TTC549 (cell line): ENCODE results near the gene OR4D11.
"Not testable (repeated sequence)": the region's sequence is repeated elsewhere in the genome, so short reads cannot be mapped to it uniquely, and the experiment has no call there.

Experiments used
- FAIRE-seq: peaks from 2 replicates; lab custom pipeline; 2012; peaks lifted over from hg19 to GRCh38; lab: Jason Lieb, UNC

The OR4D11 gene

GRCh38 chr11:59503276-59503675 is at the start of gene OR4D11:
Gene OR4D11 (plus strand): TSS chr11:59503576. CDS start chr11:59503576, 0 bp downstream.
- no peak for FAIRE-seq

GRCh38 chr11:59456661-59457060 is 46.7 kb upstream of the OR4D11 start, which contains the start of gene OR4D6:
Gene OR4D6 (plus strand): TSS chr11:59456961. CDS start chr11:59456961, 0 bp downstream.
- FAIRE-seq: no peak

GRCh38 chr11:59459916-59460315 is 43.5 kb upstream of the OR4D11 start:
- FAIRE-seq: no peak

- no peak for FAIRE-seq
These were observed 40.2 kb upstream of the OR4D11 start for GRCh38 chr11:59463190-59463641.

DNA sequence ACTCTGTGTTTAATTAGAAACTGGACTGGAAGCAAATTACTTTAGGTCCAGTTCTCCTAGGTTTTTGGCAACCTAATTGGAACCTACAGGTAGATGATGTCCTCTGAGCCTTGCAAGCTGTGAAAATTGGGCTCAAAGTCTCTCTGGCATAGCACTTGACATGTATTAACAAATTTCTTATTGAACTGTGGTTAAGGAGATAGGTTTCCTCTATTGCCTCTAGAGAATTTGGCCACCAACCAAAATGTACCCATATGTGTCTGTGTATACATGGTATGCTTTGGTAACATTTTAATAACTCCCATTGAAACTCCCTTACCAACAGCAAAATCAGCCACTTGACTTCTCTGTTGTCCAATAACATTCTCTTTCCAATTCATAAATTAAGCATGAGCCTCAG is 30.4 kb upstream of the OR4D11 start, which contains the start of gene OR4D10:
TSS of gene OR4D10 (plus strand) at position 301 of the 400 bp plus-strand sequence. CDS start 4,115 bp downstream, outside the sequence.
- no peak for FAIRE-seq

DNA sequence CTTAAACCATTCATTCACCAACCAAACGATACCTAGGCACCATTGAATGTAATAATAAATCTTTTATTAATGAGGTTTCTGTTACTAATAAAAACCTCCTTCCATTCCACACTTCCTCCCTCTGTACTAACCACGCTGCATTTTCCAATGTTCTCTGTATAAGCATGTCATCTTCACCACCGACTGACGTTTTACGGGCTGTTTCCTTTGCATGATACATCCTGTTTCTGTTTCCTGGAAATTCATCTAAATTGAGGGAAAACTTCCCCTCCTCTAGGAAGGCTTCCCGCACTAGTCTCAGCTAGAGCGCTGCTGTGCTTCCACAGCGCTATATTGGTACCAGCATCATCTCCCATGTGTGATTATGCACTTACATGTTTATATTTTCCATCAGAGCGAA is 28.2 kb upstream of the OR4D11 start:
- no peak for FAIRE-seq

- no peak for FAIRE-seq
These were observed 23.5 kb upstream of the OR4D11 start for GRCh38 chr11:59479906-59480305.

- no peak for FAIRE-seq
These were observed 23.0 kb upstream of the OR4D11 start for GRCh38 chr11:59480359-59480758.

DNA sequence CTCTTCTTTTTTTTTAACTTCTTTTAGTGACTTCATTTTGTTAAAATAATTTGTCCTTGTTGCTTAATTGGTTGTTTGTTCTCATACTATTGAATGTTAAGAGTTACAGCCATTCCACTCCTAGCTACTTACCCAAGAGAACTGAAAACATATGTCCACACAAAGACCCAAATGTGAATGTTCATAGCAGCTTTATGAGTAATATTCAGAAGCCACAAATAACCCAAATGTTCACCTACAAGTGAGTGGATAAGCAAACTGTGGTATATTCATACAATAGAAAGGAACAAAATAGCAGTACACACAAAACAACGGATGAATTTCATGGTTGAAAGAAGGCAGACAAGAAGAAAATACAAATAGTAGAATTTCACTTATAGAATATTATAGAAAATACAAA is 1.4 kb upstream of the OR4D11 start:
- FAIRE-seq: no peak

DNA sequence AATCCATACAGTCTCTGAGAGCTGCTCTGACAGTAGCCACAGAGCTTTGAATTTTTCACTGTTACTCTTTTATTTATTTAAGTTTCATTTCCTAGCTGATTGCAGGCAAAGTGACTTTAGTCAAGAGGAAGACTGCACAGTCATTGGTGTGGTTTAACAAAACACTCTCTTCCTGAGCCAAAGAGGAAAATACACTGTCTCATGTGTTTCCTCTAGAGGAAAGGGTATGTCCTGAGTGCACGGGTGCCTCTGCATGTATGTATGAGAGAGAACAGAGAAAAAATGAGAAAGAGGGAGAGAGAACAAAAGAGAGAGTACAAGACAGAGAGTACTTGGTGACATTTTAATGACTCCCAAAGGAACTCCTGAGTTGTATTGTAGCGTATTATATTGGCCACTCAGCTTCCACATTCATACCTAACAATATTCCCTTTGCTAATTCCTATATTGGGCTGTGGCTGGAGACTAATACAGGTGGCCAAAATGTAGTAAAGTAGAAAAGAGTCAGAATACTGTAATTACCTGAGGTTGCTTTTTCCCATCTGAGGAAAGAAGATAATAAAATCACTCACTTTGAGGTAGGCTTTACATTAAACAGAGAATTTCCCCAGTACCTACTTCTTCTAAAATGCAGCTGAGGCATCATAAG is 7.7 kb downstream of the OR4D11 start, which contains the start of gene OR4D9:
TSS of gene OR4D9 (plus strand) at position 599 of the 649 bp plus-strand sequence. CDS start 3,374 bp downstream, outside the sequence.
- no peak for FAIRE-seq

DNA sequence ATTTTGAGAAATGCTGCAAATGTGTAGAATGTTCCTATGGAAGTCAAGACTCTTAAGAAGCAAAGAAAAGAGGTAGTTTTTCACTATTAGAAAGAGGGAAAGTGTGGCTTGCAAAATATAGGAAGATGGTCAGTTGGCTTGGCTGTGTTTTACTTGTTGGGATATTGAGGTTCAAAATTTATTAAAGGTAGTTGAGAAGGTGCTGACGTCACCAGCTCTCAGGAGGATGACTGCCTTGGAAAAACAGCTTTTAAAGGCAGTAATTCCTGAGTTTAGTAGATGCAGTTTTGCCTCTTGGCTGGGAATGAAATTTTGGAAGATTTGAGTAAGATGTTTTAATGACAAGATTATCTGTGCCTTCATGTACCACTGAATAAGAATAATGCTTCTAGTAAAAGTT is 8.3 kb downstream of the OR4D11 start:
- FAIRE-seq: no peak

- FAIRE-seq: not testable (repeated sequence)
These were observed 16.8 kb downstream of the OR4D11 start for GRCh38 chr11:59520139-59520538.

GRCh38 chr11:59520741-59521140 is 17.4 kb downstream of the OR4D11 start:
- FAIRE-seq: no peak

DNA sequence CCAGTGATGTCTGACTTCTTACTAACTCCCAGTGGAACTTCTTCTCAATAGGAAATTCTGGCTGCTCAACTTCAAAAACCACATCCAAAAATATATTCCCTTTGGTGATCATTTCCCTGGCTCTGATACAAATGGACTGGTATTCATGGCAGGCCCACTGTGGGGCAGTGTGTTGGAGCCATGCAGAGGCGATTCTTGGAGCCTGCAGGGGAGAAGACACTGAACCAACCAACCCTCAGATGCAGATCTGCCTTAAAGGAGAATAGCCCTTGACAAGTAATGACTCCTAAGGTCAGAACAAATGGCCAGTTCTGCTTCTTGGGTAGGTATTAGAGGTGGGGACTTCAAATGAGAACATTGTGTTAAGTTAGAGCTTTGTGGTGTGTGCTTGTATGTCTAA is 20.2 kb downstream of the OR4D11 start:
- FAIRE-seq: no peak

DNA sequence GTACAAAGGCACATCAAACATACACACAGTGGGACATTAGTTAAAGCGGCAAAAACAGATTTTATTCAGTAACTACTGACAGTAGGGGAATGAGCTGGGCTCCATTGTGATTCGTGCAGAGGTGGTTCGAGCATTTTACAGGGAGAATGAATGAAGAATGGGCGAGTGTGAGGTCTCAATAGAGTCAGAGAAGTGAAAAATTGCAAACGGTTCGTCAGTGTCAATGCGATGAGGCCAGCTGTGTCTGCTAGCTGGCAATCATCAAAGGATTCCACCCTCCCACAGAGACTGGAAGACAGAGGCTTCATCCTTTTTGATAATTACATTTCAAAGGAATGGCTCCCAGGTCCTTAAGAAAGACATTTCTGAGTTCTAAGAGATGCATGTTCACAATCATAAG is 25.3 kb downstream of the OR4D11 start:
- FAIRE-seq: no peak

DNA sequence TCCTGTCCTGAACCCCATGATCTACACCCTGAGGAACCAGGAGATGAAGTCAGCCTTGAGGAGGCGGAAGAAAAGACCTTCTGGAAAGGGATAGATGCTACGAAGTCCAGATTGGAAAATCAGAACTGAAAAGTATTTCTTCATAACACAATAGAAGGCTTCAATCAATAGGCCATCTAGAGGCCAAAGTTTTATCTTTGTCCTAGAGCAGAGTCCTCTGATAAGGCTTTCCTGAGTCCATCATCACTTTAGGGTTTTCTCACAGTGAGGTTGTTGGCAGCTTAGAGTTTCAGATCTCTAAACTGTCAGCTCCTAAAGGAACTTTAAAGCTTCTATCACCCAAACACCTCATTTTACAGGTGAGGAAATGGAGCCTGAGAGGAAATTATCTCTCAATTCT is 29.2 kb downstream of the OR4D11 start:
- no peak for FAIRE-seq

DNA sequence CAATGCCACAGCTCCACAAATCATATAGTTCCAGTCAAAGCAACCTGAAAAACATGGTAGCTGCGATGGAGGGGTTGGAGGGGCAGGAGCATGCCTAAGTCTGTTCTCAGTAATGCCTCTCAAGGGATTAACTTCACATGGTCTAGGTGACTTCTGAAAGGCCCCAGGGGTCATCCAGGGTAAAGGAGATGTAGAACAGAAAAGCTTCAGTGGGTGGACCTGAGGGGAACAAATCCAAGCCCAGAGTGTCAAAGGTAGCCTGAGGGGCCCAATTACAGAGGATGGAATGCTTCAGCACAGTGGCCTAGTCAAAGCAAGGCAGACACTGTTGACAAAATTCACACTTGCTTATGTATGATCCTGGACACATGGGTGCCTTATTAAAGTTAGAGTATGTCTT is 31.3 kb downstream of the OR4D11 start:
- FAIRE-seq: no peak

- no peak for FAIRE-seq
These were observed 38.9 kb downstream of the OR4D11 start for GRCh38 chr11:59542142-59542810.

DNA sequence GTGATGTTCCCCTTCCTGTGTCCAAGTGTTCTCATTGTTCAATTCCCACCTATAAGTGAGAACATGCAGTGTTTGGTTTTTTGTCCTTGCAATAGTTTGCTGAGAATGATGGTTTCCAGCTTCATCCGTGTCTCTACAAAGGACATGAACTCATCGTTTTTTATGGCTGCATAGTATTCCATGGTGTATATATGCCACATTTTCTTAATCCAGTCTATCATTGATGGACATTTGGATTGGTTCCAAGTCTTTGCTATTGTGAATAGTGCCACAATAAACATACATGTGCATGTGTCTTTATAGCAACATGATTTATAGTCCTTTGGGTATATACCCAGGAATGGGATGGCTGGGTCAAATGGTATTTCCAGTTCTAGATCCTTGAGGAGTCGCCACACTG is 40.3 kb downstream of the OR4D11 start:
- not testable (repeated sequence) for FAIRE-seq

GRCh38 chr11:59544869-59545178 is 41.4 kb downstream of the OR4D11 start:
- no peak for FAIRE-seq

DNA sequence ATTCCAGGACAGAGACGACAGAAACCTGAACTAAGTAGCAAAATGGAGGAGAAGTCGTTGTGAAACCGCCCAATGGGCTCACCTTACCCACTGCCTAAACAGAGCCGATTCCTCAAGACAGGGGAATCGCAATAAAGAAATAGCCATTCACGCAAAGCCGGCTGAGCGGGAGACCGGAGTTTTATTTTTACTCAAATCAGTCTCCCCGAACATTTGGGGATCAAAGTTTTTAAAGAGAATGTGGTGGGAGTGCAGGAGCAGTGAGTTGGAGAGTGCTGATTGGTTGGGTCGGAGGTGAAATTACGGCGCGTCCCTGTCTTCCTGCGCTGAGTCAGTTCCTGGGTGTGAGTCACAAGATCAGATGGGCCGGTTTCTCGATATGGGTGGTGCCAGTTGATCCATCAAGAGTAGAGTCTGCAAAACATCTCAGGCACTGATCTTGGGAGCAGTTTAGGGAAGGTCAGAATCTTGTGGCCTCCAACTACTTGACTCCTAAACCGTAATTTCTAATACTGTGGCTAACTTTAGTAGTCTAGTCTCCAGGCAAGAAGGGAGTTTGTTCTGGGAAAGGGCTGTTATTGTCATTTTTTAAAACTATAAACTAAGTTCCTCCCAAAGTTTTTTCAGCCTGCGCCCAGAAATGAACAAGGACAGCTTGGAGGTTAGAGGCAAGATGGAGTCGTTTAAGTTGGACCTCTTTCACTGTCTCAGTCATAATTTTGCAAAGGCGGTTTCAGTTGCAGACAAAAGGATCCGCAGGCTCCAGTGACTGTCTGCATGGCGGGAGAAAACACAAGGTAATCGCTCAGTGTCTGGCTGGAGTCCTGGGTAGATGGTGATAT is 42.0 kb downstream of the OR4D11 start:
- FAIRE-seq: no peak

DNA sequence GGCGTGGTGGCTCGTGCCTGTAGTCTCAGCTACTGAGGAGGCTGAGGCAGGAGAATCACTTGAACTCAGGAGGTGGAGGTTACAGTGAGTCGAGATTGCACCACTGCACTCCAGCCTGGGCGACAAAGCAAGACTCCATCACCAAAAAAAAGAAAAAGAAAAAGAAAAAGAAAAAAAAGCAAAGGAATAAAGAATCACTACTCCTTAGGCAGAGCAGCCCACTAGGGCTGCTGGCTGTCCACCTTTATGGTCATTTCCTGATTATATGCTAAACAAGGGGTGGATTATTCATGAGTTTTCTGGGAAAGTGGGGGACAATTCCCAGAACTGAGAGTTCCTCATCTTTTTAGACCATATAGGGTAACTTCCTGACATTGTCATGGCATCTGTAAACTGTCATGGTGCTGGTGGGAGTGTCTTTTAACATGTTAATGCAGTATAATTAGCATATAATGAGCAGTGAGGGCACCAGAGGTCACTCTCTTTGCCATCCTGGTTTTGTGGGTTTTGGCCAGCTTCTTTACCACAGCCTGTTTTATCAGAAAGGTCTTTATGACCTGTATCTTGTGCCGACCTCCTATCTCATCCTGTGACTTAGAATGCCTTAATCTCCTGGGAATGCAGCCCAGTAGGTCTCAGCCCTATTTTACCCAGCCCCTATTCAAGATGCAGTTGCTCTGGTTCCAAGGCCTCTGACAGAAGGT is 44.4 kb downstream of the OR4D11 start:
- not testable (repeated sequence) for FAIRE-seq
